Subcutaneous abdominal adipose tissue (tissue), 5 donors: ENCODE results near the gene EBF3.

Source experiments
- H3K27ac ChIP-seq: one replicate; pipeline ENCODE4 v1.7.0; 2013; ENCODE audit warnings: low read depth, mild to moderate bottlenecking, inconsistent platforms, low read length, moderate library complexity
- H3K27me3 ChIP-seq, 5 donors: one replicate each; pipeline ENCODE4 v1.7.0; 2013; ENCODE audit warnings: low read length in 5 of 5, inconsistent platforms in 1 of 5; ENCODE audit not compliant: control insufficient read depth in 5 of 5, insufficient read depth in 4 of 5
- H3K36me3 ChIP-seq, 5 donors: one replicate each; pipeline ENCODE4 v1.7.0; 2013; ENCODE audit warnings: low read length in 5 of 5; ENCODE audit not compliant: control insufficient read depth in 5 of 5, insufficient read depth in 5 of 5
- H3K4me1 ChIP-seq, 5 donors: one replicate each; pipeline ENCODE4 v1.7.0; 2013; ENCODE audit warnings: low read length in 5 of 5, mild to moderate bottlenecking in 3 of 5, moderate library complexity in 1 of 5; ENCODE audit not compliant: control insufficient read depth in 5 of 5, insufficient read depth in 5 of 5
- H3K4me3 ChIP-seq, 5 donors: one replicate each; pipeline ENCODE4 v1.7.0; 2013; ENCODE audit warnings: low read length in 5 of 5, low read depth in 1 of 5
- H3K9ac ChIP-seq, 5 donors: one replicate each; pipeline ENCODE4 v1.7.0; 2013; ENCODE audit warnings: low read length in 5 of 5, mild to moderate bottlenecking in 4 of 5, moderate library complexity in 3 of 5
- H3K9me3 ChIP-seq, 5 donors: one replicate each; pipeline ENCODE4 v1.7.0; 2013; ENCODE audit warnings: low read length in 5 of 5; ENCODE audit not compliant: control insufficient read depth in 5 of 5
- donor health status: healthy.
- donor health status: healthy.
- donor health status: healthy.
- donor health status: healthy.
- donor health status: healthy.

The EBF3 gene

GRCh38 chr10:129963641-129964501 is at the start of gene EBF3:
Gene EBF3, minus strand, starts transcription at chr10:129964274. Its CDS starts 506 bp downstream, at chr10:129963768.
- H3K9me3 ChIP-seq = no peaks in the 10 kb centered on the region
- H3K27ac ChIP-seq = peak within 1 kb of the TSS; percentile 96
- H3K36me3 ChIP-seq = no peaks in the 10 kb centered on the region
- H3K9ac ChIP-seq = peak within 1 kb of the TSS; percentile 56 to 78 (median 68)
- peaks cover 0 to 8% (median 0%) of the 10 kb centered on the region in 5 donors for H3K27me3 ChIP-seq
- H3K4me1 ChIP-seq = peaks cover 0 to 75% (median 61%) of the 10 kb centered on the region in 5 donors
- H3K4me3 ChIP-seq = peak within 1 kb of the TSS; percentile 63 to 90 (median 83)

GRCh38 chr10:130013335-130014262 is 49.5 kb upstream of the EBF3 start:
- H3K4me3 ChIP-seq = peak overlapping the region in 1 of 5 donors; percentile 31
- peaks cover 0 to 11% (median 7%) of the 10 kb centered on the region in 5 donors for H3K27me3 ChIP-seq
- no peak overlapping the region for H3K9ac ChIP-seq
- no peak overlapping the region for H3K27ac ChIP-seq
- H3K4me1 ChIP-seq = peaks cover 0 to 17% (median 13%) of the 10 kb centered on the region in 5 donors
- no peaks in the 10 kb centered on the region for H3K9me3 ChIP-seq
- H3K36me3 ChIP-seq = no peaks in the 10 kb centered on the region

GRCh38 chr10:130012129-130012528 is 48.1 kb upstream of the EBF3 start:
- Histone ChIP-seq H3K9me3 (no peaks in the 10 kb centered on the region), H3K4me3 (no peak overlapping the region), H3K27me3 (peaks cover 0 to 11% (median 7%) of the 10 kb centered on the region in 5 donors), H3K27ac (no peak overlapping the region), H3K36me3 (no peaks in the 10 kb centered on the region), H3K4me1 (peaks cover 0 to 17% (median 13%) of the 10 kb centered on the region in 5 donors), H3K9ac (no peak overlapping the region)

- Histone ChIP-seq H3K9ac (no peak overlapping the region), H3K27ac (no peak overlapping the region), H3K9me3 (no peaks in the 10 kb centered on the region), H3K36me3 (no peaks in the 10 kb centered on the region), H3K4me1 (peaks cover 0 to 17% (median 13%) of the 10 kb centered on the region in 5 donors), H3K4me3 (no peak overlapping the region), H3K27me3 (peaks cover 0 to 11% (median 7%) of the 10 kb centered on the region in 5 donors)
Measured at GRCh38 chr10:130010653-130011052, 46.6 kb upstream of the EBF3 start.

GRCh38 chr10:130009228-130009627 is 45.2 kb upstream of the EBF3 start:
- no peak overlapping the region for H3K27ac ChIP-seq
- no peak overlapping the region for H3K4me3 ChIP-seq
- H3K27me3 ChIP-seq = peaks cover 0 to 9% (median under 1%) of the 10 kb centered on the region in 5 donors
- no peaks in the 10 kb centered on the region for H3K36me3 ChIP-seq
- peaks cover 0 to 14% (median 12%) of the 10 kb centered on the region in 5 donors for H3K4me1 ChIP-seq
- H3K9me3 ChIP-seq = peaks cover 0 to 6% (median 0%) of the 10 kb centered on the region in 5 donors
- H3K9ac ChIP-seq = no peak overlapping the region

GRCh38 chr10:130003787-130004613 is 39.9 kb upstream of the EBF3 start:
- Histone ChIP-seq H3K27me3 (no peaks in the 10 kb centered on the region), H3K4me3 (no peak overlapping the region), H3K36me3 (no peaks in the 10 kb centered on the region), H3K4me1 (no peaks in the 10 kb centered on the region), H3K9ac (no peak overlapping the region), H3K27ac (no peak overlapping the region), H3K9me3 (peaks cover 0 to 10% (median 8%) of the 10 kb centered on the region in 5 donors)

- Histone ChIP-seq H3K36me3 (no peaks in the 10 kb centered on the region), H3K9ac (no peak overlapping the region), H3K27ac (no peak overlapping the region), H3K4me3 (no peak overlapping the region), H3K9me3 (peaks cover 0 to 10% (median 8%) of the 10 kb centered on the region in 5 donors), H3K27me3 (no peaks in the 10 kb centered on the region), H3K4me1 (no peaks in the 10 kb centered on the region)
Measured at GRCh38 chr10:130003166-130003565, 39.1 kb upstream of the EBF3 start.

- peaks cover 0 to 10% (median 8%) of the 10 kb centered on the region in 5 donors for H3K9me3 ChIP-seq
- no peak overlapping the region for H3K4me3 ChIP-seq
- H3K36me3 ChIP-seq = no peaks in the 10 kb centered on the region
- no peaks in the 10 kb centered on the region for H3K27me3 ChIP-seq
- H3K4me1 ChIP-seq = no peaks in the 10 kb centered on the region
- H3K9ac ChIP-seq = no peak overlapping the region
- no peak overlapping the region for H3K27ac ChIP-seq
Measured at GRCh38 chr10:130002606-130003005, 38.5 kb upstream of the EBF3 start.

GRCh38 chr10:130000918-130001317 is 36.8 kb upstream of the EBF3 start:
- Histone ChIP-seq H3K27me3 (no peaks in the 10 kb centered on the region), H3K4me1 (no peaks in the 10 kb centered on the region), H3K9me3 (peaks cover 0 to 10% (median 8%) of the 10 kb centered on the region in 5 donors), H3K9ac (no peak overlapping the region), H3K27ac (no peak overlapping the region), H3K36me3 (no peaks in the 10 kb centered on the region), H3K4me3 (no peak overlapping the region)
